Lower leg skin (tissue), 4 donors: ENCODE data around the gene FANCC. TPM values are rescaled to one million over a fixed set of nuclear protein-coding genes. Genes with fewer than 3 reads are reported as not detected.

ENCODE experiments used
- DNase-seq, 2 donors: peaks; one replicate each; pipeline ENCODE4 v3.0.0-alpha.2; 2019; ENCODE audit warnings: low spot score in 2 of 2
- H3K4me3 ChIP-seq: fragments of 200-600 bp; sonication (generic); 2 replicates; pipeline ENCODE4 v1.5.1; 2017; ENCODE audit warnings: mild to moderate bottlenecking, low read depth; ENCODE audit not compliant: poor library complexity, severe bottlenecking
- CTCF ChIP-seq, 3 donors: fragments of 450-650 bp; IDR thresholded peaks; one replicate each; pipeline ENCODE4 v1.5.1; 2016; ENCODE audit warnings: antibody characterized with exemption in 3 of 3, mild to moderate bottlenecking in 3 of 3, moderate library complexity in 2 of 3
- POLR2A ChIP-seq, 2 donors: fragments of 450-650 bp; IDR thresholded peaks; one replicate each; pipeline ENCODE4 v1.6.1; 2016 to 2017; ENCODE audit warnings: antibody characterized with exemption in 2 of 2, mild to moderate bottlenecking in 1 of 2, moderate library complexity in 1 of 2
- WGBS, 2 donors: methylation state at CpG; one replicate each; pipeline ENCODE4 v1.1.5; 2018; 5-methylcytosine and 5-hydroxymethylcytosine counted together
- intact Hi-C: fragments of 100-400 bp; cut with DNase I; formaldehyde crosslinking; loops from one replicate; pipeline ENCODE4 v1.15.0; 2023; ENCODE audit warnings: low total_unique reads
- total RNA-seq, 4 donors: library from RNA; depleted of rRNA; stranded (reverse); fragments of >200 nt; gene quantifications; one replicate each; pipeline ENCODE4 v1.1.0, GENCODE V29; 2016

FANCC gene
- total RNA-seq, 4 donors from 2014 or later = 6.7 to 10.2 (median 8.1) TPM

- no peak for DNase-seq
Observed at GRCh38 chr9:95078939-95079338, 238.6 kb downstream of the FANCC start.

GRCh38 chr9:95078511-95078910, 239.0 kb downstream of the FANCC start:
- DNase-seq = no peak
- TF ChIP-seq POLR2A (IDR thresholded peaks at IDR 0.05) = no peak
- TF ChIP-seq CTCF (IDR thresholded peaks at IDR 0.05) = no peak
- H3K4me3 ChIP-seq = no peak overlapping the region
- WGBS, 2 donors = 67 to 85% methylated on average over 12 of the region's 12 CpGs
- intact Hi-C loops = no loop called here

More at GRCh38 chr9:95078939-95079338, 238.6 kb downstream of the FANCC start:
- WGBS, 2 donors = 44 to 47% methylated on average over 6 of the region's 6 CpGs
- intact Hi-C loops = no loop called here
- no peak overlapping the region for H3K4me3 ChIP-seq
- TF ChIP-seq CTCF (IDR thresholded peaks at IDR 0.05) (no peak), POLR2A (IDR thresholded peaks at IDR 0.05) (no peak)

GRCh38 chr9:95077766-95078370, 239.6 kb downstream of the FANCC start:
- H3K4me3 ChIP-seq = no peak overlapping the region
- TF ChIP-seq CTCF (IDR thresholded peaks at IDR 0.05) (no peak), POLR2A (IDR thresholded peaks at IDR 0.05) (no peak)
- no peak for DNase-seq
- intact Hi-C loops = no loop called here
- WGBS, 2 donors = 72% methylated on average over 17 of the region's 17 CpGs

GRCh38 chr9:95077053-95077765, 240.3 kb downstream of the FANCC start:
- no peak for DNase-seq
- no peak for TF ChIP-seq POLR2A (IDR thresholded peaks at IDR 0.05)
- no peak for TF ChIP-seq CTCF (IDR thresholded peaks at IDR 0.05)
- no peak overlapping the region for H3K4me3 ChIP-seq
- 63 to 68% methylated on average over 18 of the region's 18 CpGs for WGBS, 2 donors
- intact Hi-C loops = no loop called here

- intact Hi-C loops = no loop called here
- 67 to 68% methylated on average over 1 of the region's 1 CpG for WGBS, 2 donors
- TF ChIP-seq CTCF (IDR thresholded peaks at IDR 0.05) (no peak), POLR2A (IDR thresholded peaks at IDR 0.05) (no peak)
- no peak overlapping the region for H3K4me3 ChIP-seq
- no peak for DNase-seq
Observed at GRCh38 chr9:95076696-95077052, 240.8 kb downstream of the FANCC start.
